HG02571 (cell line): ENCODE data around the gene C1GALT1.

ENCODE experiments used
- ATAC-seq: cut with Tn5 transposase; IDR thresholded peaks from one replicate; pipeline ENCODE4 v1.9.1; 2021; ENCODE audit warnings: mild to moderate bottlenecking, moderate library complexity; ENCODE audit not compliant: unreplicated experiment

Gene C1GALT1

GRCh38 chr7:7265081-7266075 is 83.0 kb downstream of the C1GALT1 start:
- no peak for ATAC-seq

GRCh38 chr7:7266257-7266881 is 84.0 kb downstream of the C1GALT1 start:
- no peak for ATAC-seq

DNA sequence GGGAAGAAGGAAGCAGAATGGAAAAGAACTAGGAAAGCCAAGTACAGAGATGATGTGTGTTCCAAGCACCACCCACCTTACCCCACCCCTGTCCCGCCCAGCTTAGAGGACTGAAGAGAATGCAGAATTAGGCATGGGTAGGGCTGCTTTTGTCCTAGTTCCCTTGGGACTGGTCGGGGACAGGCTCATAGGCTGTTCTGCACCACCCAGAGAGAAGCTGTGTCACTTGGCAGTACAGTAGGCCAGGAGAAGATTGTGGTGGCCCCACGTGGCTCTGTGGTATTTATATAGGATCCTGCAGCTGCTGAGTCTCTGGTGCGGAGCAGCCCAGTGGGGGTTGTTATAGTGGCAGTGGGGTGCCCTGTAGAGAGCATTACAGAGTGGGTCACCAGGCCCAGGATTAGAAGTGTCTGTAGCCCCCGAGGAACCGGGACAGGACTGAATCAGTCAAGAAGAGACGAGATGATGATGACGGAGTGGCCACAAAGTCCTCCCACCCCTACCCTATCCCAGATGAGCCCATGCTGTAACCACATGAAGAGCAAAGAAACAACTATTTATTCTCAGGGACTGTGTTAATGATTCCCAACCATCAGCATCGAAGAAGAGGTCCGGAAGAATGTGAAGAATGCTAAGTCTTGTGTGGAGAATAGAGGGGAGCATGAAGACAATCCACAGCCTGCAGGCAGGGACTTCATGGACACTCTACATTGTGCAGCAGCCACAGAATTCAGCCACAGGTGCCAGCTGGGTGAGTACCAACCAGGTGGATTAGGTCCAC is 88.9 kb downstream of the C1GALT1 start:
- no peak for ATAC-seq

GRCh38 chr7:7272294-7272693 is 90.0 kb downstream of the C1GALT1 start:
- ATAC-seq, result no peak

- no peak for ATAC-seq
Measured at GRCh38 chr7:7274782-7275181, 92.4 kb downstream of the C1GALT1 start.

DNA sequence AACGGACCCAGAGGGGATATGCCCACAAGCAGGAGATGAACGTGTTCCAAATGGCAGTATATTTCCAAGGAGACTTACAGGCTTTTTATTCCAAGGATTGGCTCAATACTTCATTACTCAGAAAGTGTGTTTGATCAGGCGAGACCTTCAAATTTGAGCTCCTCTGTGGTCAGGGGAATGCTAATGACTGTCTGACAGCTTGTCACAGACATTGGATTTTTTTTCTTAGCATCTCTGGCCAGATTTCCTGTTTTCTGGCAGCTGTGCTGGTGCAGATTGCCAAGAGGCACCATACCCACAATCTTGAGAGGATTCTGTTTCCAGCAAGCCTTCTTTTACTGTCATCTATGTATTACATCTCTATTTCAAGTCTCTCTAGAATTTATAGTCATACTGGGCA is 93.8 kb downstream of the C1GALT1 start:
- ATAC-seq, result no peak

DNA sequence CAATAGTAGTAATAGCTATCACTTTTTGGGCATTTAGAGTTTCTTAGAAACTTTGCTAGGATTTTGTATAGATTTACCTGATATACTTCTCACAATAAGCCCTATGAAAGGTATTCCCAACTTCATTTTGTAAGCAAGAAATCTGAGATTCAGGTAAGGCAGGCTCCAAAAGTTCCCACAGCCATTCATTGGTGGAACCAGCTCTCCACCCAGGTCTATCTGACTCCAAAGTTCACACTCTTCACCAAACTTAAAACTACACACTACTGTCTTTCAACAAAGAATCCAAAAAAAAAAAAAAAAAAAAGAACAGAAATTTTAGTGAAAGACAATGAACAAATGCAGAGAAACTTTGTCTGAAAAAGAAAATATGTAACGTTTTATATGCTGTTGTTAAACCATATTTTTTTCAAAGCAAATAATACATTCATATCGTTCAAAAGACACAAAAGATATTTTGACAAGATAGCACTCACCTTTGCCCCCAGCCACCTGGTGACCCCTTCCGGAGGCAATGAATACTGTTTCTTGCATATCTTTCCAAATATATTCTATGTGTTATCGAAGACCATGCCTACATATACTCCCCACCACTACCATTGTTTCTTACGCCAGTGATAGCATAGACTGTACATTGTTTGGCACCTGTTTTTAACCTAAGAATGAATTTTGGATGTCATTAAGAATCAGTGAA is 108.2 kb downstream of the C1GALT1 start:
- ATAC-seq, result no peak

DNA sequence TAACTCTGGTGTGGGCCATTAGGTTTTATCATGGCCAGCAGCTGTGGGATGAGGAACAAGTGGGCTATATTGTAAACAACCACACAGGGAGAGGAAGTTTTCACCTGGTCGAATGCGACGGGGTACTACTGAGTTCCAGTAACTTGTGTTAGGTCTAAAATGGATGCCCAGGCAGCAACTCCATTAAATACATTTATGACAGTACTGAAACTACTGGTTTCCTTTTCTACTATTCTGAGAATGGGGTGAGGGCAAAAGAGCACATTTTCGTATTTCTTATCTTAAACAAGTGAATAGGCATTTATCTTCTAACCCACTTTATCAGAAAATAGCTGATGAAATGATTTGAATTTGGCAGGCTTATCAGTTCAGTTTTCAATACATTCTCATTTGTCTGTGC is 109.7 kb downstream of the C1GALT1 start:
- no peak for ATAC-seq

- no peak for ATAC-seq
Measured at GRCh38 chr7:7292608-7293007, 110.3 kb downstream of the C1GALT1 start.

DNA sequence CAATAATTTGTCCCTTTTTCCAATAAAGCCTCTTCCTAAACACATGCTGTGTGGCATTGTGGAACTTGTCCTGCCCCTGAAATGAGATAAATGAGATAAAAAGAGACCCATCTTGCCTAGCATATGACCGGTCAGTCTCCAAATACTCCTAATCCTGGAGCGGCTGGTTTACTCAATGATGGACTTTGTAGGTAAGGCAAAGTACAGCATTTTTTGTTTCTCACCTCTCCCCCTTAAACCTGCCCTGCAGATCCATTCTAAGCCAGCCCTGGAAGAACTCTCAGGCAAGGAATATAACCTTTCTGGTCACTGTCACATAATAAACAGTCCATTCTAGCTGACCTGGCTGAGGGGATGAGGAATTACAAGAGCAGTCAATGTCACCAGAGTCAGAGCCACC is 110.7 kb downstream of the C1GALT1 start:
- no peak for ATAC-seq

DNA sequence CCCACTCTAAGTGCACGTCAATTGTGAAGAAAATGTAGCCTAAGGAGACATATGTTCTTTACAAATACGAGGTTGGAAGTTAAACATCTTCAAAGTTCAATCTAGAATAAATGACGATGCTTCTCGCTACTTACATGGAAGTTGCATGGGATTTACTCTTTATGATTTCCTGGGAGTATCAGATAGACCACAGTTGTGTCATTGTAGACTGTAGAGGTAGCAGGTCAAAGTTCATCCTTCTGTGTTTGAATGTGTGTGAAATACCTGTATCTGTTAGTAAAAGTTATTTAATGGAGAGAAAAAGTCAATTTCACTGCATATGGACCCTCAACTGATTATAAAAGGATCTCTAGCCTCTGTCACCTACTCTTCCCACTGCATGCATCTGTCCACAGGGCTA is 112.6 kb downstream of the C1GALT1 start:
- no peak for ATAC-seq
